Measurements from ENCODE around the gene AUP1.

Gene AUP1

GRCh38 chr2:74546004-74546403 is 16.5 kb upstream of the AUP1 start:
- no peaks in the 10 kb centered on the region for H3K36me3 ChIP-seq
- H3K9me3 ChIP-seq = no peaks in the 10 kb centered on the region
- no peak overlapping the region for H3K4me3 ChIP-seq (ENCODE audit: low read depth in 1 of 2, low read length in 1 of 2)
- no peak for TF ChIP-seq CTCF (IDR thresholded peaks at IDR 0.05)
- H3K4me1 ChIP-seq (ENCODE audit: control insufficient read depth in 1 of 2, insufficient read depth in 1 of 2, low read depth in 1 of 2, low read length in 1 of 2) = peaks cover 17 to 24% of the 10 kb centered on the region in 2 experiments
- peaks cover 15% of the 10 kb centered on the region for H3K27me3 ChIP-seq
- H3K27ac ChIP-seq = no peak overlapping the region

- no peak for TF ChIP-seq CTCF (IDR thresholded peaks at IDR 0.05)
These were observed 15.1 kb upstream of the AUP1 start for GRCh38 chr2:74544634-74545033.

GRCh38 chr2:74542978-74543377 is 13.5 kb upstream of the AUP1 start:
- Histone ChIP-seq H3K27me3 (no peaks in the 10 kb centered on the region), H3K4me3 (ENCODE audit: low read depth in 1 of 2, low read length in 1 of 2) (no peak overlapping the region), H3K4me1 (ENCODE audit: control insufficient read depth in 1 of 2, insufficient read depth in 1 of 2, low read depth in 1 of 2, low read length in 1 of 2) (peaks cover 15 to 23% of the 10 kb centered on the region in 2 experiments), H3K9me3 (no peaks in the 10 kb centered on the region), H3K36me3 (no peaks in the 10 kb centered on the region), H3K27ac (no peak overlapping the region)
- no peak for TF ChIP-seq CTCF (IDR thresholded peaks at IDR 0.05)

More at GRCh38 chr2:74544634-74545033, 15.1 kb upstream of the AUP1 start:
- no peak overlapping the region for H3K27ac ChIP-seq
- no peaks in the 10 kb centered on the region for H3K36me3 ChIP-seq
- H3K27me3 ChIP-seq = peaks cover 14% of the 10 kb centered on the region
- H3K4me3 ChIP-seq (ENCODE audit: low read depth in 1 of 2, low read length in 1 of 2) = no peak overlapping the region
- peaks cover 19 to 21% of the 10 kb centered on the region in 2 experiments for H3K4me1 ChIP-seq (ENCODE audit: control insufficient read depth in 1 of 2, insufficient read depth in 1 of 2, low read depth in 1 of 2, low read length in 1 of 2)
- no peaks in the 10 kb centered on the region for H3K9me3 ChIP-seq

GRCh38 chr2:74540291-74540690 is 10.8 kb upstream of the AUP1 start:
- no peak overlapping the region for H3K27ac ChIP-seq
- peaks cover 15 to 23% of the 10 kb centered on the region in 2 experiments for H3K4me1 ChIP-seq (ENCODE audit: control insufficient read depth in 1 of 2, insufficient read depth in 1 of 2, low read depth in 1 of 2, low read length in 1 of 2)
- no peaks in the 10 kb centered on the region for H3K27me3 ChIP-seq
- H3K9me3 ChIP-seq = no peaks in the 10 kb centered on the region
- no peaks in the 10 kb centered on the region for H3K36me3 ChIP-seq
- H3K4me3 ChIP-seq (ENCODE audit: low read depth in 1 of 2, low read length in 1 of 2) = no peak overlapping the region
- TF ChIP-seq CTCF (IDR thresholded peaks at IDR 0.05) = no peak

- H3K27me3 ChIP-seq = no peaks in the 10 kb centered on the region
- peaks cover 15 to 23% of the 10 kb centered on the region in 2 experiments for H3K4me1 ChIP-seq (ENCODE audit: control insufficient read depth in 1 of 2, insufficient read depth in 1 of 2, low read depth in 1 of 2, low read length in 1 of 2)
- peaks cover 6% of the 10 kb centered on the region for H3K36me3 ChIP-seq
- H3K9me3 ChIP-seq = no peaks in the 10 kb centered on the region
- peak overlapping the region; percentile 63 for H3K27ac ChIP-seq
- peak overlapping the region; percentile 38 to 49 for H3K4me3 ChIP-seq (ENCODE audit: low read depth in 1 of 2, low read length in 1 of 2)
- no peak for TF ChIP-seq CTCF (IDR thresholded peaks at IDR 0.05)
These were observed 9.4 kb upstream of the AUP1 start for GRCh38 chr2:74538881-74539339.

- no peak overlapping the region for H3K4me3 ChIP-seq (ENCODE audit: low read depth in 1 of 2, low read length in 1 of 2)
- no peaks in the 10 kb centered on the region for H3K9me3 ChIP-seq
- H3K27me3 ChIP-seq = no peaks in the 10 kb centered on the region
- H3K27ac ChIP-seq = no peak overlapping the region
- peaks cover 15 to 23% of the 10 kb centered on the region in 2 experiments for H3K4me1 ChIP-seq (ENCODE audit: control insufficient read depth in 1 of 2, insufficient read depth in 1 of 2, low read depth in 1 of 2, low read length in 1 of 2)
- H3K36me3 ChIP-seq = peaks cover 21% of the 10 kb centered on the region
- no peak for TF ChIP-seq CTCF (IDR thresholded peaks at IDR 0.05)
These were observed 7.6 kb upstream of the AUP1 start for GRCh38 chr2:74537140-74537539.
